Mesendoderm (in vitro differentiated cells): Measurements from ENCODE around the gene POLD3.

Experiments used
- DNase-seq: peaks from one replicate; pipeline ENCODE4 v3.0.0; 2013
- H2AK5ac ChIP-seq: 2 replicates; pipeline ENCODE4 v1.6.1; 2013; ENCODE audit warnings: low read length, inconsistent platforms
- H2BK120ac ChIP-seq: 2 replicates; pipeline ENCODE4 v1.6.1; 2013; ENCODE audit warnings: low read depth, mild to moderate bottlenecking, low read length, moderate library complexity, mixed read lengths
- H2BK15ac ChIP-seq: replicated peaks from 2 replicates; pipeline ENCODE4 v1.6.1; 2013; ENCODE audit warnings: low read depth, mild to moderate bottlenecking, moderate library complexity
- H2BK5ac ChIP-seq: 2 replicates; pipeline ENCODE4 v1.6.1; 2013; ENCODE audit warnings: low read length, inconsistent platforms
- H3K18ac ChIP-seq: 2 replicates; pipeline ENCODE4 v1.6.1; 2013; ENCODE audit warnings: mild to moderate bottlenecking, low read length, mixed read lengths
- H3K23ac ChIP-seq: one replicate; pipeline ENCODE4 v1.6.1; 2013; ENCODE audit warnings: low read length
- H3K27ac ChIP-seq: 2 replicates; pipeline ENCODE4 v1.5.1; 2013; ENCODE audit warnings: low read depth, mild to moderate bottlenecking, inconsistent platforms, low read length, moderate library complexity
- H3K27me3 ChIP-seq: 2 replicates; pipeline ENCODE4 v1.6.1; 2013; ENCODE audit warnings: low read length, control low read depth, mild to moderate bottlenecking, inconsistent platforms; ENCODE audit not compliant: insufficient read depth, poor library complexity
- H3K36me3 ChIP-seq: 2 replicates; pipeline ENCODE4 v1.6.1; 2013; ENCODE audit warnings: low read length, inconsistent platforms; ENCODE audit not compliant: control insufficient read depth, insufficient read depth
- H3K4ac ChIP-seq: one replicate; pipeline ENCODE4 v1.6.1; 2013; ENCODE audit warnings: low read depth, mild to moderate bottlenecking, low read length, moderate library complexity
- H3K4me1 ChIP-seq: 2 replicates; pipeline ENCODE4 v1.6.1; 2013; ENCODE audit warnings: low read depth, low read length, inconsistent platforms; ENCODE audit not compliant: control insufficient read depth
- H3K4me2 ChIP-seq: 2 replicates; pipeline ENCODE4 v1.6.1; 2013; ENCODE audit warnings: low read length
- H3K4me3 ChIP-seq: 2 replicates; pipeline ENCODE4 v1.5.1; 2013; ENCODE audit warnings: mild to moderate bottlenecking, low read length
- H3K56ac ChIP-seq: one replicate; pipeline ENCODE4 v1.6.1; 2013; ENCODE audit warnings: low read length
- H3K79me1 ChIP-seq: 2 replicates; pipeline ENCODE4 v1.6.1; 2013; ENCODE audit warnings: low read length, inconsistent platforms
- H3K79me2 ChIP-seq: 2 replicates; pipeline ENCODE4 v1.6.1; 2013; ENCODE audit warnings: mild to moderate bottlenecking, low read length; ENCODE audit not compliant: control insufficient read depth, insufficient read depth
- H3K9ac ChIP-seq: 2 replicates; pipeline ENCODE4 v1.6.1; 2013; ENCODE audit warnings: low read length, inconsistent platforms
- H4K5ac ChIP-seq: one replicate; pipeline ENCODE4 v1.6.1; 2013; ENCODE audit warnings: low read length
- H4K8ac ChIP-seq: one replicate; pipeline ENCODE4 v1.6.1; 2013; ENCODE audit warnings: low read depth, mild to moderate bottlenecking, control low read depth, low read length, moderate library complexity
- WGBS: extraction: QIAGEN DNeasy Blood & Tissue Kit; methylation state at CpG from one replicate; pipeline ENCODE4 v1.1.7; 2013; ENCODE audit warnings: low lambda C conversion rate, missing lambda C conversion rate; ENCODE audit not compliant: insufficient coverage; ENCODE audit errors: extremely low coverage; 5-methylcytosine and 5-hydroxymethylcytosine counted together

POLD3 gene

DNA sequence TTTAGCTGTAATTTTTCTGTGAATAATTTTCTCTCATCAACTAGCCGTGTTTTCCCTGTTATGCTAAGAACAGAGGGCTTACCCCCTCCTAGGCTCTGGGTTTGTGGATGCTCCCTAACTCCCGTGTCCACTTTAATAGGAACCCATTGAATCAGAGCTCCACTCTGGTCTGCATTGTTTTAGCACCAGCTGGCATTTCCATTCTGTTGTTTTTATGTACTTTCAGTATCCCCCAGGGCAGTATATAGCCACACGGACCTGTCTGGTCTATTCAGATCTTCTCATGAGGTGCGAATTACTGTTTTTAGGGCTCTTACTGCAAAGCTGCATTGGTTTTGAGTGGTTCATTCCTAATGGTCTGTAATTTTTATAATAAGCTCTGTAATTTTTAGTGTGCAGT lies 16.0 kb downstream of the POLD3 start:
- Histone ChIP-seq H3K36me3 (peaks cover 2% of the 10 kb centered on the region), H3K4ac (no peak overlapping the region), H3K4me2 (no peak overlapping the region), H3K79me2 (no peaks in the 10 kb centered on the region), H3K23ac (no peak overlapping the region), H3K79me1 (no peaks in the 10 kb centered on the region), H4K5ac (no peak overlapping the region), H2BK120ac (no peak overlapping the region), H3K56ac (no peak overlapping the region), H2BK5ac (no peak overlapping the region), H2BK15ac (no peak overlapping the region), H3K4me1 (no peaks in the 10 kb centered on the region), H3K27me3 (no peaks in the 10 kb centered on the region), H3K4me3 (no peak overlapping the region), H3K9ac (no peak overlapping the region), H2AK5ac (no peak overlapping the region), H3K27ac (no peak overlapping the region), H3K18ac (no peak overlapping the region), H4K8ac (no peak overlapping the region)
- WGBS = no CpG with 5 or more reads among the region's 4 CpGs
- DNase-seq = no peak

- H3K56ac ChIP-seq = no peak overlapping the region
- H3K27me3 ChIP-seq = no peaks in the 10 kb centered on the region
- no peaks in the 10 kb centered on the region for H3K4me1 ChIP-seq
- no peak overlapping the region for H3K18ac ChIP-seq
- H2BK120ac ChIP-seq = no peak overlapping the region
- H2BK5ac ChIP-seq = no peak overlapping the region
- no peaks in the 10 kb centered on the region for H3K79me2 ChIP-seq
- H3K27ac ChIP-seq = no peak overlapping the region
- H4K8ac ChIP-seq = no peak overlapping the region
- no peak overlapping the region for H3K4me3 ChIP-seq
- no peak overlapping the region for H3K9ac ChIP-seq
- no peak overlapping the region for H2BK15ac ChIP-seq
- H3K36me3 ChIP-seq = peaks cover 5% of the 10 kb centered on the region
- no peak overlapping the region for H2AK5ac ChIP-seq
- no peak overlapping the region for H3K23ac ChIP-seq
- H4K5ac ChIP-seq = no peak overlapping the region
- H3K4me2 ChIP-seq = no peak overlapping the region
- H3K4ac ChIP-seq = no peak overlapping the region
- no peaks in the 10 kb centered on the region for H3K79me1 ChIP-seq
- no CpG with 5 or more reads among the region's 2 CpGs for WGBS
- peak; percentile 55 for DNase-seq
Measured at GRCh38 chr11:74611369-74611861, 19.0 kb downstream of the POLD3 start.

- no peaks in the 10 kb centered on the region for H3K27me3 ChIP-seq
- H4K5ac ChIP-seq = no peak overlapping the region
- no peak overlapping the region for H3K56ac ChIP-seq
- no peak overlapping the region for H2BK120ac ChIP-seq
- WGBS = no CpG with 5 or more reads among the region's 3 CpGs
- H3K23ac ChIP-seq = no peak overlapping the region
- H3K4me1 ChIP-seq = no peaks in the 10 kb centered on the region
- no peak overlapping the region for H3K27ac ChIP-seq
- no peak overlapping the region for H4K8ac ChIP-seq
- H3K4me3 ChIP-seq = no peak overlapping the region
- no peak overlapping the region for H3K9ac ChIP-seq
- no peak for DNase-seq
- H3K36me3 ChIP-seq = peaks cover 5% of the 10 kb centered on the region
- H3K18ac ChIP-seq = no peak overlapping the region
- no peak overlapping the region for H3K4ac ChIP-seq
- no peak overlapping the region for H2BK5ac ChIP-seq
- no peaks in the 10 kb centered on the region for H3K79me2 ChIP-seq
- no peak overlapping the region for H2BK15ac ChIP-seq
- H3K79me1 ChIP-seq = no peaks in the 10 kb centered on the region
- no peak overlapping the region for H3K4me2 ChIP-seq
- no peak overlapping the region for H2AK5ac ChIP-seq
Measured at GRCh38 chr11:74612877-74613276, 20.5 kb downstream of the POLD3 start.

DNA sequence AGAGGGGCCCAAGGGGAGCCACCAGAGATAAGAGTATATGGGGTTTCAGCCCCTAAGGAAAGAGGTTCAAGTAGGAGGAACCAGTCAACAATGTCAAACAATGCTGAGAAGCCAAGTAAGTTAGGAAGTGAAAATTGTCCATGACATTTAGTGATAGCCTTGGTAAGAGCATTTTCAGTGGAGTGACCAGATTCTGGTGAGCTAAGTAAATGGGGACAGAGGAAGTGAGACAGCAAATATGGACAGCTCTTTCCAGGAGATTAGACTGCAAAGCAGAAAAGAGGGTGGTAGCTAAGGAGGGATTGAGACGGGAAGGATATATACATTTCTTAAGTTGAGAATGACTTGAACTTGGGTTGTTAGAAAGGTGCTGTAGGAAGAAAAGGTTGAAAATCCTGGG lies 22.9 kb downstream of the POLD3 start:
- no peak overlapping the region for H2BK5ac ChIP-seq
- no peak overlapping the region for H4K8ac ChIP-seq
- H3K9ac ChIP-seq = no peak overlapping the region
- no peak overlapping the region for H3K27ac ChIP-seq
- H3K4ac ChIP-seq = no peak overlapping the region
- no peaks in the 10 kb centered on the region for H3K79me2 ChIP-seq
- no peak overlapping the region for H3K56ac ChIP-seq
- no peak overlapping the region for H4K5ac ChIP-seq
- H3K23ac ChIP-seq = no peak overlapping the region
- no peaks in the 10 kb centered on the region for H3K79me1 ChIP-seq
- no peak overlapping the region for H2BK15ac ChIP-seq
- no peak overlapping the region for H2AK5ac ChIP-seq
- no peak overlapping the region for H2BK120ac ChIP-seq
- no peak for DNase-seq
- WGBS = no CpG with 5 or more reads among the region's 1 CpG
- peaks cover 7% of the 10 kb centered on the region for H3K36me3 ChIP-seq
- no peaks in the 10 kb centered on the region for H3K4me1 ChIP-seq
- H3K18ac ChIP-seq = no peak overlapping the region
- no peak overlapping the region for H3K4me3 ChIP-seq
- no peaks in the 10 kb centered on the region for H3K27me3 ChIP-seq
- H3K4me2 ChIP-seq = no peak overlapping the region

DNA sequence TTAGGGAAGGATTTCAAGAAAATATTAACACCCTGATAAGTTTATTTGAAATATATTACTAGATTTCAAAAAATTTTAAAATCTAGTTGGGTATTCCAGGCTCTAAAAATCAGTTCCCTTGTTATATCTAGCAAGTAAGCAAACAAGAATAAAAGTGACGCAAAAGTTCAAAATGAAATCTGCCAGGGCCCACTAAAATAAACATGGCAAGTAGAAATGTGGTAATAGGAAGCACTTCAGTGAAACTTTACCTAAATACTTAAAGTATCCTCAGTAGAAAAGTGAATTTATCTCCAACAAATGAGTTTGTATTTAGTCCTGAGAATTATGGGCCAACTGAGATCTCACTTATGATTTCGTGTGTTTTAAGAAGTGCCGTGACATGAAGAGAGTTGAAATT lies 23.6 kb downstream of the POLD3 start:
- no peak overlapping the region for H2BK120ac ChIP-seq
- H2BK5ac ChIP-seq = no peak overlapping the region
- H2AK5ac ChIP-seq = no peak overlapping the region
- H2BK15ac ChIP-seq = no peak overlapping the region
- no peak for DNase-seq
- no peak overlapping the region for H4K5ac ChIP-seq
- H3K9ac ChIP-seq = no peak overlapping the region
- H3K4ac ChIP-seq = no peak overlapping the region
- no peak overlapping the region for H3K23ac ChIP-seq
- H3K4me3 ChIP-seq = no peak overlapping the region
- no peak overlapping the region for H4K8ac ChIP-seq
- peaks cover 7% of the 10 kb centered on the region for H3K36me3 ChIP-seq
- H3K4me1 ChIP-seq = no peaks in the 10 kb centered on the region
- H3K27me3 ChIP-seq = no peaks in the 10 kb centered on the region
- no peaks in the 10 kb centered on the region for H3K79me1 ChIP-seq
- H3K79me2 ChIP-seq = no peaks in the 10 kb centered on the region
- H3K27ac ChIP-seq = no peak overlapping the region
- no peak overlapping the region for H3K18ac ChIP-seq
- H3K56ac ChIP-seq = no peak overlapping the region
- no CpG with 5 or more reads among the region's 3 CpGs for WGBS
- no peak overlapping the region for H3K4me2 ChIP-seq

GRCh38 chr11:74620531-74620930 lies 28.1 kb downstream of the POLD3 start:
- no peak overlapping the region for H3K18ac ChIP-seq
- H2BK15ac ChIP-seq = no peak overlapping the region
- WGBS = no CpG with 5 or more reads among the region's 2 CpGs
- DNase-seq = no peak
- H3K36me3 ChIP-seq = peaks cover 1% of the 10 kb centered on the region
- H3K79me1 ChIP-seq = no peaks in the 10 kb centered on the region
- H3K9ac ChIP-seq = no peak overlapping the region
- H3K23ac ChIP-seq = no peak overlapping the region
- H4K8ac ChIP-seq = no peak overlapping the region
- H3K4me2 ChIP-seq = no peak overlapping the region
- no peak overlapping the region for H3K4me3 ChIP-seq
- H2AK5ac ChIP-seq = no peak overlapping the region
- no peaks in the 10 kb centered on the region for H3K79me2 ChIP-seq
- H3K27me3 ChIP-seq = no peaks in the 10 kb centered on the region
- no peak overlapping the region for H2BK5ac ChIP-seq
- no peak overlapping the region for H3K56ac ChIP-seq
- H2BK120ac ChIP-seq = no peak overlapping the region
- H4K5ac ChIP-seq = no peak overlapping the region
- H3K27ac ChIP-seq = no peak overlapping the region
- H3K4me1 ChIP-seq = no peaks in the 10 kb centered on the region
- H3K4ac ChIP-seq = no peak overlapping the region
